PFSK-1 (cell line): ENCODE results near the gene SLC22A25.

Experiments used
- FOXP2 ChIP-seq: optimal IDR thresholded peaks from 2 replicates; pipeline ENCODE3; 2011; ENCODE audit warnings: borderline replicate concordance, control low read depth, inconsistent platforms; ENCODE audit not compliant: insufficient read depth; ENCODE audit errors: extremely low read length, extremely low read depth
- POLR2AphosphoS5 ChIP-seq: IDR thresholded peaks from 2 replicates; pipeline ENCODE4 v1.6.1; 2012; ENCODE audit warnings: low read depth, mild to moderate bottlenecking, control low read depth, low read length, moderate library complexity
- SIN3A ChIP-seq: IDR thresholded peaks from 2 replicates; pipeline ENCODE4 v1.6.1; 2012; ENCODE audit warnings: mild to moderate bottlenecking, low read length, moderate library complexity, borderline replicate concordance; ENCODE audit not compliant: insufficient read depth
- TAF1 ChIP-seq: IDR thresholded peaks from 2 replicates; pipeline ENCODE4 v1.6.1; 2012; ENCODE audit warnings: low read length, control low read depth, borderline replicate concordance; ENCODE audit not compliant: insufficient read depth
- TF ChIP-seq, protein P1 (sequence below), 2 experiments: IDR thresholded peaks; 2 replicates each; pipeline versions ENCODE4 v1.6.1 to v1.8.0; 2011 to 2012; ENCODE audit warnings: low read depth in 2 of 2, low read length in 2 of 2, control low read depth in 1 of 2, inconsistent platforms in 1 of 2, mild to moderate bottlenecking in 1 of 2, moderate library complexity in 1 of 2; ENCODE audit not compliant: insufficient read depth in 1 of 2

The SLC22A25 gene

GRCh38 chr11:63210111-63210510 lies 33.3 kb downstream of the SLC22A25 start:
- TF ChIP-seq, protein P1, sequence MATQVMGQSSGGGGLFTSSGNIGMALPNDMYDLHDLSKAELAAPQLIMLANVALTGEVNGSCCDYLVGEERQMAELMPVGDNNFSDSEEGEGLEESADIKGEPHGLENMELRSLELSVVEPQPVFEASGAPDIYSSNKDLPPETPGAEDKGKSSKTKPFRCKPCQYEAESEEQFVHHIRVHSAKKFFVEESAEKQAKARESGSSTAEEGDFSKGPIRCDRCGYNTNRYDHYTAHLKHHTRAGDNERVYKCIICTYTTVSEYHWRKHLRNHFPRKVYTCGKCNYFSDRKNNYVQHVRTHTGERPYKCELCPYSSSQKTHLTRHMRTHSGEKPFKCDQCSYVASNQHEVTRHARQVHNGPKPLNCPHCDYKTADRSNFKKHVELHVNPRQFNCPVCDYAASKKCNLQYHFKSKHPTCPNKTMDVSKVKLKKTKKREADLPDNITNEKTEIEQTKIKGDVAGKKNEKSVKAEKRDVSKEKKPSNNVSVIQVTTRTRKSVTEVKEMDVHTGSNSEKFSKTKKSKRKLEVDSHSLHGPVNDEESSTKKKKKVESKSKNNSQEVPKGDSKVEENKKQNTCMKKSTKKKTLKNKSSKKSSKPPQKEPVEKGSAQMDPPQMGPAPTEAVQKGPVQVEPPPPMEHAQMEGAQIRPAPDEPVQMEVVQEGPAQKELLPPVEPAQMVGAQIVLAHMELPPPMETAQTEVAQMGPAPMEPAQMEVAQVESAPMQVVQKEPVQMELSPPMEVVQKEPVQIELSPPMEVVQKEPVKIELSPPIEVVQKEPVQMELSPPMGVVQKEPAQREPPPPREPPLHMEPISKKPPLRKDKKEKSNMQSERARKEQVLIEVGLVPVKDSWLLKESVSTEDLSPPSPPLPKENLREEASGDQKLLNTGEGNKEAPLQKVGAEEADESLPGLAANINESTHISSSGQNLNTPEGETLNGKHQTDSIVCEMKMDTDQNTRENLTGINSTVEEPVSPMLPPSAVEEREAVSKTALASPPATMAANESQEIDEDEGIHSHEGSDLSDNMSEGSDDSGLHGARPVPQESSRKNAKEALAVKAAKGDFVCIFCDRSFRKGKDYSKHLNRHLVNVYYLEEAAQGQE (IDR thresholded peaks at IDR 0.05; ENCODE audit: insufficient read depth in 1 of 2, low read depth in 2 of 2, low read length in 2 of 2): no peak
- no peak for TF ChIP-seq POLR2AphosphoS5
- no peak for TF ChIP-seq SIN3A
- no peak for TF ChIP-seq FOXP2
- no peak for TF ChIP-seq TAF1
